Measurements from ENCODE around the gene GAL3ST2.
"Not testable (repeated sequence)": the region's sequence is repeated elsewhere in the genome, so short reads cannot be mapped to it uniquely, and the experiment has no call there.

The GAL3ST2 gene

GRCh38 chr2:241791385-241791784 lies 14.8 kb downstream of the GAL3ST2 start:
- in situ Hi-C loops (cut with MboI; ENCODE audit: low sequenced_read_pairs) = not testable (repeated sequence)

GRCh38 chr2:241793385-241793784 lies 16.8 kb downstream of the GAL3ST2 start:
- in situ Hi-C loops (cut with MboI; ENCODE audit: low sequenced_read_pairs) = no loop called here

- in situ Hi-C loops (cut with MboI; ENCODE audit: low sequenced_read_pairs) = no loop called here
Observed at GRCh38 chr2:241794250-241794823, 17.7 kb downstream of the GAL3ST2 start.

GRCh38 chr2:241795021-241795999 lies 18.7 kb downstream of the GAL3ST2 start:
- in situ Hi-C loops (cut with MboI; ENCODE audit: low sequenced_read_pairs) = no loop called here

- in situ Hi-C loops (cut with MboI; ENCODE audit: low sequenced_read_pairs) = no loop called here
Observed at GRCh38 chr2:241796209-241796608, 19.6 kb downstream of the GAL3ST2 start.

- in situ Hi-C loops (cut with MboI; ENCODE audit: low sequenced_read_pairs) = no loop called here
Observed at GRCh38 chr2:241796610-241797138, 20.1 kb downstream of the GAL3ST2 start.

- in situ Hi-C loops (cut with MboI; ENCODE audit: low sequenced_read_pairs) = no loop called here
Observed at GRCh38 chr2:241797441-241798080, 20.9 kb downstream of the GAL3ST2 start.

- in situ Hi-C loops (cut with MboI; ENCODE audit: low sequenced_read_pairs) = no loop called here
Observed at GRCh38 chr2:241798081-241798630, 21.5 kb downstream of the GAL3ST2 start.

- in situ Hi-C loops (cut with MboI; ENCODE audit: low sequenced_read_pairs) = no loop called here
Observed at GRCh38 chr2:241798631-241799521, 22.3 kb downstream of the GAL3ST2 start.

GRCh38 chr2:241799522-241800197 lies 23.0 kb downstream of the GAL3ST2 start:
- in situ Hi-C loops (cut with MboI; ENCODE audit: low sequenced_read_pairs) = no loop called here

- in situ Hi-C loops (cut with MboI; ENCODE audit: low sequenced_read_pairs) = not testable (repeated sequence)
Observed at GRCh38 chr2:241800198-241800903, 23.7 kb downstream of the GAL3ST2 start.

- in situ Hi-C loops (cut with MboI; ENCODE audit: low sequenced_read_pairs) = no loop called here
Observed at GRCh38 chr2:241801611-241802420, 25.2 kb downstream of the GAL3ST2 start.

GRCh38 chr2:241802421-241803318 lies 26.0 kb downstream of the GAL3ST2 start:
- in situ Hi-C loops (cut with MboI; ENCODE audit: low sequenced_read_pairs) = no loop called here

GRCh38 chr2:241803387-241804325 lies 27.0 kb downstream of the GAL3ST2 start:
- in situ Hi-C loops (cut with MboI; ENCODE audit: low sequenced_read_pairs) = no loop called here

- in situ Hi-C loops (cut with MboI; ENCODE audit: low sequenced_read_pairs) = no loop called here
Observed at GRCh38 chr2:241804326-241805229, 28.0 kb downstream of the GAL3ST2 start.
